ENCODE measurements around the gene GIPC2.
"Not testable (repeated sequence)": the region's sequence is repeated elsewhere in the genome, so short reads cannot be mapped to it uniquely, and the experiment has no call there.

The GIPC2 gene

DNA sequence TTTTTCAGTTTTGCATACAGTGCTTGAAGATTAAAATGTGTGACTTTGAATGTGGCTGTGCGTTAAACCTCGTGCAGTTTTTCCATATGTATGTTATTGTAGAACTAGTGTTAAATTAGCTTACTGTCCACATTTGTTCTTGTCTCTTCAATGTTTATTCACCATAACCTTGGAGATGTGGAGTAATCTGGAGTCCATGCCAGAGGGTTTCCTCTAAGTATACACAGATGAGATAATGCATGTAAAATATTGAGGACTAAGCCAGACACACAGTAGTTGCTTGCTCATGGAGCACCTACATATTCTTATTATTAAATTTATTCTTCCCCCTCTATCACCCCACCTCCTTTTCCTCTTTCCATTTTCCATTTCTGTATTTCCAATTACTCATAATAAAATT is 7.7 kb upstream of the GIPC2 start:
- DNase-seq, result no peak

DNA sequence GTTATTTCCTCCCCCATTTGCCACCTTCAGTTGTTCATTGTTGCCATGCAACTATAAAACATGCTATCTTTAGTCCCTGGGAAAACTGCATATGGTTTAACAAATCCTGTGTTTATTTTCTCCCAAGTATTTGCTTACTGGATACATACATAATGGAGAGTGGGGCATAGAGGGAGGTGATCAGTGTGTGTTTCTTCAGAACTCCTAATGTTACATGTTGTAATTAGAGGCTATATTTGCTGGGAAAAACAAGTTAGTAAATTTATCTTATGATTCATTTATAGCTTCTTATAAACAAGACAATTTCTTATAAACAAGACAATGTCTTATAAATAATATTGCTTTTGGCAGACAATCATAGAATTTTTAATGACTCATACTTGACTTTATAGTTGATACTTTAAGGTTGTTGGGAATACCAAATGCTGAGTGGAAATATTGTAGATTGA is 7.3 kb upstream of the GIPC2 start:
- DNase-seq, result no peak

DNA sequence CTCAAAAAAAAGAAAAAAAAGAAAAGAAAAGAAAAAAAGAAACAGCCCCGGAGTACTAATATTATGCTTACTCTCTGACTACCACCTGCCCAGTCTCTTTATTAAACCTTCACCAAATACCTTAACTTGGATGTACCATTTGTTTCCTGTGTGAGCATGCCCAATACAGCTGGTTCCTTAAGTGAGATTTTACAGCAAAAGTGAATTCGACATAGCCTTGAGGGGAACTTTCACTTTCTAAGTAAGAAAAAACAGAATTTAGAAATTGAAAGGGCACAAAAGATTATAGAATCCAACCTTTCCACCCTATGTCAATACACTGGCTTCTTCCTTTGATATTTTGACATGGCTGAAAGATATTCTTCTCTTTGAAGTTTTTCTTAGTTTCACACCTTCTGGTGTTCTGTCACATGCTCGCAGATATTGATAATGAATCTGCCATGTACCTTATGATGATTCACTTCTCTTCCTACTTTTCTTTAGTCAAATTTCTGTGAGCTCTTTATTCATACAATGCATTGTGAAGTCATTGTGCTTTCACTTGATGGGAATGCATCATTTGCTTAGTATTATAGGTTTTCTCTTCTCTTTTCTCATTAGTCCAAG is 5.2 kb upstream of the GIPC2 start:
- DNase-seq, result no peak

DNA sequence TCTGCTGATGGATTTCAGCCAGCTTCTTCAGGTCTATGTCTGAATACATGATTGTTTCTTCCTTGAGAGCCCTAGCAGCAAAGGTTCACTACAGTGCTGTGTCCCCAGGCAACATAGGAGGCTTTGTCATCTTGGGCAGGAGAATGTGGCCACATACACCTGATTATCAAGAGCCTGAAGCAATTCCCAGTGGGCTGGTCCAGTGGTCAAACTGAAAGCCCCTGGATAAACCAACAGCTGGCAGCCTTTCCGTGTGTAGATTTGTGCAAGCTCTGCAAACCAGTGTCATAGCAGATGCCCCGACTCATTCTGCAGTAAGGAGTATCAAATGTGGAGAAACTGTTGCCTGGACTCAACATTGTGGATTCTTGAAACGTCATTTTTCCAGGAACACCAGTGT is 2.3 kb upstream of the GIPC2 start:
- DNase-seq, result no peak

DNA sequence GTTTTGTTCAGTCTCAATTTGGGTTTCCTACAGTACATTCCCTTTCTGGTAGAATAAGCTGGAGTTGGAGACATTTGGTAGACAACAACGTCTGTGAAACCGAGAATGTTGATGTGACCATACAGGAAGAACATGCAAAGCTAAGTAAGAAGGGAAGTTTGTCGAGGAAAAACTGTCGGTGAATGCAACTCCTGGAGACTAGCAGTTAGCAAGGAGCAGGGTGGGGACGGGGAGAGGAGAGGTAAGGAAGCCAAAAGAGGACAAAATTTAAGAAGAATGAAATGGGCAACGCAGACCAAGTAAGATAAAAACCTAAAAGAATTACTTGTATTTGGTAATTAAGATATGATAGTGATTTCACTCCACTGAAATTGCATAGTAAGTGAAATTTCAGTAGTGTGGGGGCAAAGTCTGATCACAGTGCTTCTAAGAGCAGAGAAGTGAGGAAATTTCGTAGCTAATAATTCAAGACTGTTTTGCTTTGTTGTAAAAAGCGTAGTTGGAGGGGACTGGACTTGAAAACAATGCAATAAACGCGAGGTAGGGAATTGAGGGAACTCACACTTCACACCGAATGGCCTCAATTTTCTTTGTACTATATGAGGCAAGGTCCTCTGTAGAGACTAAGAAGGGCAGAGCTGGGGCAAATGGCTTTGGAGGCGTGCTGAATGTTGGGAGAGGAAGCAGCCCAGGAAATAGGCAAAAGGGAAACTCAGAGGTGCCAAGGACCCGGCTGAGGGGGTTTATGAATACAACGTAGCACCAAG is 787 bp upstream of the GIPC2 start:
- no peak for DNase-seq

DNA sequence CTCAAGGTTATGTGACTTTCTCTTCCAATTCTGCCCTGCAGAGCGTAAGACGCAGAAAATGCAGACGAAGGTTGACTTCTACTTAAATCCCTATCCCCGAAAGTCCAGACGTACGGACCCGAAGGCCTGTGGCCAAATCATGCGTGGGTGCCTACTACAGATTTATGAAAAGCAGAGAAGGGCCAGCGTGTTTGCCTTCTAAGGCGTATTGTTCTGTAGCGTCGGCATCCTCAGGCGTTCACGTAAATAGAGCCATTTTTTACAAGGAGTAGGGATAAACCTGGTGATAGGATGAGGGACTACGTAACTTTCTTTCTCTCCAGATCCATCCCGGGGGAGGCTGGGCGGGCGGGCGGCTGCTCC is 222 bp upstream of the GIPC2 start:
- no peak for DNase-seq

DNA sequence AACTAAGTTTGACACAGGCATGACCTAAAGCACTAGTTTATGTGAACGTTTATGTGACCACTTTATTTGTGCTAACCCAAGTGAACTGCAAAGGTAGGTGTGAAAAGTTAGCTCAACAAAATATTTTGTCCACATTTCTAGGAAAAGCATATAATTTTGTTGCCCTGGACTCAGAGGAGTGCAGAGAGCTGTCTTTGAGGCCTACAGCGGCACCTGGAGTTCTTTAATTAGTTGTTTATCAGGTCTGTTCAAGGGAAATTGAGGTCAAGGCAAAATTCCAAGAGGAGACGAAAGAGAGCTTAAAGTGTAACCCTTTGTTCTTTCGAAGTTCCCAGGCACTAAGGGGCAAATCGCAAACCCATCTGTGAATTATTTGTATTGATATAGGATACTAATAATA is 1.3 kb downstream of the GIPC2 start:
- DNase-seq, result no peak

DNA sequence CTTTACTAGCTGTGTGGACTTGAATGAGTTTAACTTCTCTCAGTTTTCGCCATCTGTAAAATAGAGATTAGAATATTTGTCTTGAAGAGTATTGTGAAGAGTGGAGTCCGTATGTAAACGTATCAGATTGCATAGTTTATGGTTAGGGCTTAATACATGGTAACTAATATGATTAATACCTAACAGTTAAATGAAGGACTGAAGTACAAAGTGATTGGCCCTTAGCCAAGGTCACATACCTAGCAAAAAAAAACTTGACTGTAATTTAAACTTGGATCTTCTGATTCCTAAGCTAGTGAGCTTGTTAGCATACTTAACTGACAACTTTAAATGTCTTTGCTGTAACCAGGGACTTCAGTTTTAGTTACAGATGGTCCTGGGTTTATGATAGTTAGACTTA is 1.9 kb downstream of the GIPC2 start:
- no peak for DNase-seq

DNA sequence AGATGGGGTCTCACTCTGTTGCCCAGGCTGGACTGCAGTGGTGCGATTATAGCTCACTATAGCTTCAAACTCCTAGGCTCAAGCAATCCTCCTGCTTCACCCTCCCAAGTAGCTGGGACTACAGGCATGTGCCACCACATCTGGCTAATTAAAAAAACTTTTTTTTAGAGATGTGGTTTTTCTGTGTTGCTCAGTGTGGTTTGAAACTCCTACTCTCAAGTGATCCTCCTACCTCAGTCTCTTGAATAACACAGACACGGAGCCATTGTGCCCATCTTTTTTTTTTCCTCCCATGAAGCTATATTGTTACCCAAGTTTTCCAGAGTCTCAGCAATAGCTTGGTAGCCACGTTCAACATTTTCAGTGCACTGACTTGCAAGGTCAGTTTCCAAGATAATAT is 2.7 kb downstream of the GIPC2 start:
- no peak for DNase-seq

DNA sequence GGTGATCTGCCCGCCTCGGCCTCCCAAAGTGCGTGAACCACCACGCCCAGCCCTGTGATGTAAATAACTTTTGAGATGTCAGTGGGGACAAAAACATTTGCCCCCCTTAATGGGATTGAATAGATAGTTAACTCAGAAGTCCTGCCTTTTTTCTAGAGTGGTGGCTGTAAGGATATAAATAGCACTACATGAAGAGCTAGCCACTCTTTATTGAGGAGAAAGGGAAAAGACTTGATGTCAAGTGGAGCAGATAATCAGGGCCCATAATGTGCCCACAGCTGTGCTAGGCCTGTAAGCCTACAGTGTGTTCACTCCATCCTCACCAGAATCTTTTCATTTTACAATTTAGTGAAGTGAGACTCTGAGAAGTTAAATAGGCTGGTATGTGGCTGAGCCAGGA is 3.6 kb downstream of the GIPC2 start:
- no peak for DNase-seq

- DNase-seq, result no peak
Observed at GRCh38 chr1:78051005-78051404, 5.2 kb downstream of the GIPC2 start.

- DNase-seq, result no peak
Observed at GRCh38 chr1:78052685-78053405, 7.1 kb downstream of the GIPC2 start.

GRCh38 chr1:78053498-78053897 is 7.7 kb downstream of the GIPC2 start:
- DNase-seq, result no peak

DNA sequence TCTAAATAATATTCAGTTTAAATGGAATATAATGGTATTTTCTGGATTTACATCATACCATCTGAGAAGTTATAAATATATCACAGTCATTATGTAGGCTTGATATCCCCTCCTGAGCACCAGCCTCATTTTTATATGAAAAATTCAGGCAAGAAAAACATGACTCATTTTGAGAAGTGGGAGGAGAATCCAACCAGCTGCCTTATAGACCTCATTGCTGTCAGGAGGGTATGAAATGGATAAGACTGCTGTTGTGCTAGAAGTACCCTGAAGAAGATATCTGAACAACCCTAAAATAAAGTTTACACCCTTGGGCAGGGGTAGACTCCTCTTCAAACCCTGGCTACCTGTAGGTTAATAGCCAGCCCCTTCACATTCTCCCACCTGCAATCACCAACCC is 8.8 kb downstream of the GIPC2 start:
- DNase-seq, result no peak

DNA sequence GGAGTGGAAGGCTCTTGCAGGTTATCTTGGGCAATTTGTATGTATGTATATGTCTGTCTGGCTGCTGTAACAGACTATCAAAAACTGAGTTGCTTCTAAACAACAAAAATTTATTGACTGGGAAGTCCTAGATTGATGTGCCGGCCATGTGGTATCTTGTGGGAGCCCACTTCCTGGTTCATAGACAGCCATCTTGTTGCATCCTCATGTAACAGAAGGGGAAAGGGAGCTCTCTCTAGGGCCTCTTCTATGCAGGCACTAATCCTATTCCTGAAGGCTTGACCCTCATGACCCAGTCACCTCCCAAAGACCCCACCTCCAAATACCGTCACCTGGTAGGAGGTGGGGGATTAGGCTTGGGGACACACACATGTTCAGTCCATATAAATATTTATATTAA is 9.2 kb downstream of the GIPC2 start:
- DNase-seq, result no peak

DNA sequence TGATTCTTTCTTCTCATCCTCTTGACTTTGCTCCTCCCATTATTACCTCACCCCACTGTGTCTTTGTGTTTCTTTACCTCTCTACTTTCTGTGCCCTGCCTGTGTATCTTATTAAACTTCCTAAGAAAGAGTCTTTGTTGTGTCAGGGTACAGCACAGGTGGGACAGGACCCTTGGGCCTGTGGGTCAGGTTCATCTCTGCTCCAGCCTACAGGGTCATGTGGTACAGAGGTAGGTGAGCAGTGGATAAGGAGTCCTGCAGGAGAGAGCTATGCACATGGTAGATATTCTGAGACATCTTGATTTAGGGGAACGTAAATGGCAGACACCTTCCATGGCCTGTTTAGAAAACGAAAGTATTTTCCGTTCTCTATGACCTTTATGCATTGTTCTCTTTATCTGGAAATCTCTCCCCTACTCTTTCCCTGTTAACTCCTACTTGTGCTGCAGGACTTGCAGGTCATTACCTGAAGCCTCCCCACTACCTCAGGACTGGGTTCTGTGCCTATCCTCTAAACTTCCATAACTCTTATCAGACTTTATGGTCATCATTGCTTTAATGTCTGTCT is 9.9 kb downstream of the GIPC2 start:
- DNase-seq, result no peak

- no peak for DNase-seq
Observed at GRCh38 chr1:78058670-78059069, 12.9 kb downstream of the GIPC2 start.

- no peak for DNase-seq
Observed at GRCh38 chr1:78060857-78061563, 15.2 kb downstream of the GIPC2 start.

GRCh38 chr1:78061825-78062523 is 16.2 kb downstream of the GIPC2 start:
- no peak for DNase-seq

- DNase-seq, result not testable (repeated sequence)
Observed at GRCh38 chr1:78064886-78065285, 19.1 kb downstream of the GIPC2 start.

DNA sequence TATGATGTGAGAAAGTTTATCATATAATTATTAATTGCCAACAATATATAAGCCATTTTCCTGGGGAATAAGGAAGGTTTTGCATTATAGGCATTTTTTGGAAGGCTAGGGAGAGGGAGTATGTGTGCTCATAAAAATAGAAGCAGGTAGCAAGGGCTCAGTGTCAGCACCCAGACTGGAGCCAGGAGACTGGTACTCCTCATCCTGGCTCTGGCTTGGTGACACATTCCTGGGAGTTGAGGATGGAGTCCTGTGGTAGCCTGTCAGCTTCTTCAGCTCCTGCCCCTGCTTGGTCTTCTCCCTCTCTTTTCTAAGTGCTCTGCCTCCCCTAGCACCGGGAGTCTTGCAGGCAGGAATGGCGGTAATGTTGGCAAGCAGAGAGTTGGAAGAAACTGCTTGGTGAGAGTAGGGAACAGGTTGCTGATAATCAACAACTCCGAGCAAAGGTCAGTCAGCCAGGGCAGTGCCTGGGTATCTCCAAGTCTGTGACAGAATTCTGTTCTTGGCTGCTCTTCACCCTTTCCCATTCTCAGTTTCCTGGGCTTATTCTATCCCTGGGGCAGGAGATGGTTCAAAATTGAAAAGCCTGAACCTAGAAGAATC is 23.0 kb downstream of the GIPC2 start:
- DNase-seq, result no peak

DNA sequence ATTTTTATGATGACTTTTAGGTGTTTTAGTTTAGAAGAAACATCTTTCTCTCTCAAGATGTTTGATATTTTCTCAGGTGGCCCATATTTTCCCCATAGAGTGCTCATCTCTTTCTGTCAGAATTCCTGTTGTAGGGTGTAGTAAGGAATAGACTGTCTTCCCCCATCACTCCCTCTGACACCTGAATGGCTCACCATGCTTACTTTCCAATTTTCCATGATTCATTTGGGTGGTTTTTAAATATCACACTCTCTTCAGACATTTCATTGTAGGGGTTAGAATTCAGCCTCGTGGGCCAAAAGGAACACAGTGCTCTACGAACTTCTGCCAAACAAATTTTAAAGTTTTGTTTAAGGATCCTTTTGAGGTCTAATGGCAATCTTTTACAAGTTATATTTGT is 24.0 kb downstream of the GIPC2 start:
- DNase-seq, result no peak

Data from CD4-positive, alpha-beta T cell treated with Interferon gamma for 1 hour (primary cell).